SK-N-SH (cell line): Measurements from ENCODE around the gene PHF20.

Experiments
- CHD2 ChIP-seq: fragments of 150-350 bp; IDR thresholded peaks from 2 replicates; pipeline ENCODE4 v1.6.1; 2018; ENCODE audit warnings: low read length; ENCODE audit not compliant: partially characterized antibody
- CTCF ChIP-seq: fragments of 200-600 bp; sonication (generic); IDR thresholded peaks from 2 replicates; pipeline ENCODE4 v1.6.1; 2017; ENCODE audit warnings: antibody characterized with exemption, mild to moderate bottlenecking, moderate library complexity
- EP300 ChIP-seq, 2 experiments: IDR thresholded peaks; 2 replicates each; pipeline versions ENCODE4 v1.4.0 to v1.6.1; 2012; ENCODE audit warnings: borderline replicate concordance in 1 of 2, low read depth in 1 of 2, low read length in 1 of 2
- FOXM1 ChIP-seq: IDR thresholded peaks from 2 replicates; pipeline ENCODE4 v1.4.0; 2012; ENCODE audit warnings: low read depth, mild to moderate bottlenecking
- MAX ChIP-seq: IDR thresholded peaks from 2 replicates; pipeline ENCODE4 v1.4.0; 2012; ENCODE audit warnings: low read depth
- RAD21 ChIP-seq: IDR thresholded peaks from 2 replicates; pipeline ENCODE4 v1.6.1; 2012; ENCODE audit warnings: mild to moderate bottlenecking, low read length
- RCOR1 ChIP-seq: fragments of 150-350 bp; IDR thresholded peaks from 2 replicates; pipeline ENCODE4 v1.6.1; 2017; ENCODE audit warnings: antibody characterized with exemption, low read length
- YY1 ChIP-seq: IDR thresholded peaks from 2 replicates; pipeline ENCODE4 v1.4.0; 2012; ENCODE audit warnings: low read depth, mild to moderate bottlenecking

- TF ChIP-seq CTCF: no peak
- TF ChIP-seq MAX: no peak
- TF ChIP-seq RAD21: no peak
- TF ChIP-seq YY1: no peak
- no peak for TF ChIP-seq FOXM1
- no peak for TF ChIP-seq EP300 (IDR thresholded peaks at IDR 0.05; ENCODE audit: borderline replicate concordance in 1 of 2, low read depth in 1 of 2, low read length in 1 of 2)
- TF ChIP-seq RCOR1: no peak
- TF ChIP-seq CHD2: no peak
These were observed 202.4 kb downstream of the PHF20 start for GRCh38 chr20:35974256-35974655.
